SKM-1 treated with dmso at 0.1 percent for 144 hours (cell line): ENCODE results near the gene PHACTR3.

ENCODE experiments used
- DNase-seq: peaks from one replicate; lab custom pipeline; 2025; ENCODE audit not compliant: unreplicated experiment; lab: John Stamatoyannopoulos, UW

Gene PHACTR3

GRCh38 chr20:59668926-59669850 lies 64.8 kb downstream of the PHACTR3 start:
- no peak for DNase-seq

- DNase-seq = no peak
These were observed 66.6 kb downstream of the PHACTR3 start for GRCh38 chr20:59670786-59671492.

DNA sequence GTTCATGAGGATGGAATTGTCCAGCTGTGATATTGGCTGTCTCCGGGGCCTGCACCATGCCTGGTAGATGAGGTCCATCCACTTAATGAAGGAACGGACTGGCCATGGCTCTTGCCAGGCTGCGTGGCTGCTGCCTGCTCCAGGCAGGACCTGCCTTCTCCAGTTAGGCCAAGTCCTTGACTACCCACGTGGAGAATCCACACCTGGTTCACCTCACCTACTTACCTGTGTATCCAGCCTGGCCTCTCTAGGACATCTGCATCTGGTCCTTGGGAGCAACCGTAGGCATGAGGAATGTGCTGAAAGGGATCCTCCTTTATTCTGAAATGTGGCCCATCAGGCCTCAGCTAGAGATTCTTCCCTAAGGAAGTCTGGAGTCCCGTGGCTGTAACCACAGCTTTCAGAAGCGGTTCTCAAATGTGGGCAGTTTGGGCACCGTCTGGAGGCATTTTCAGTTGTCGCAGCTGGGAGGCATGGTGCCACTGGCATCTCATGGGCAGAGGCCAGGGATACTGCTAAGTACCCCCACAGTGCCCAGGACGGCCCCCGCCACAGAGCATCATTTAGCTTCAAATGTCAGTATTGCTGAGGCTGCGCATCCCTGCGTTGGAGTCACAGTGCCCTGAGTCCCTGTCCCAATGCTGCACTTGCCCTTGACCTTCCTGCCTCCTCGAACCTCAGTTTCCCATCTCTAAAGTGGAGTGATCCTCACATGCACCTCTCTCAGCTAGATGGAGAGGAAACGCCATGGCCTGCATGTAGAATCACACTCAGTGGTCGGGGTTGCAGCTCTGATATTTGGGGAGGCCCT lies 67.5 kb downstream of the PHACTR3 start:
- DNase-seq = no peak

GRCh38 chr20:59672576-59672975 lies 68.2 kb downstream of the PHACTR3 start:
- no peak for DNase-seq

GRCh38 chr20:59673288-59673997 lies 69.1 kb downstream of the PHACTR3 start:
- DNase-seq = no peak

- no peak for DNase-seq
These were observed 69.7 kb downstream of the PHACTR3 start for GRCh38 chr20:59673998-59674445.

- DNase-seq = no peak
These were observed 71.9 kb downstream of the PHACTR3 start for GRCh38 chr20:59676126-59676850.

GRCh38 chr20:59676851-59677182 lies 72.5 kb downstream of the PHACTR3 start:
- no peak for DNase-seq

DNA sequence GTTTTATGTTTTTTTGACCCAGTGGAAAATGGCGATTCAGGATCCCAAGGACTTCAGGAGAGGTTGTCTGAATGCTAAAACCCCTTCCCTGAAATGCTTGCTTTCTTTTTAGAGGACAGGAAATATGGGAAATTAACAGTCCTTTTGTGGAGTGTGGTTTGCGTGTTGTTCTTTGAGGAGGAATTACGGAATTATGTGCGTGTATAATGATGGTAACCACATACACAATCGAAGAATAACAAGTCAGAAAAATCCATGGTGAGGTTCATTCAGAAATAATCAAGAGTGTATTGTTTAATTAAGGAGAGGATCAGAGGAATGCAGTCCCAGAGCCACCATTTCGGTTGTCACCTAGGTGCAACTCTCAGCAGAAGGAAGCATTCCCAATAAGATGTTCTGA lies 73.2 kb downstream of the PHACTR3 start:
- no peak for DNase-seq

GRCh38 chr20:59678288-59678687 lies 73.9 kb downstream of the PHACTR3 start:
- DNase-seq = no peak

DNA sequence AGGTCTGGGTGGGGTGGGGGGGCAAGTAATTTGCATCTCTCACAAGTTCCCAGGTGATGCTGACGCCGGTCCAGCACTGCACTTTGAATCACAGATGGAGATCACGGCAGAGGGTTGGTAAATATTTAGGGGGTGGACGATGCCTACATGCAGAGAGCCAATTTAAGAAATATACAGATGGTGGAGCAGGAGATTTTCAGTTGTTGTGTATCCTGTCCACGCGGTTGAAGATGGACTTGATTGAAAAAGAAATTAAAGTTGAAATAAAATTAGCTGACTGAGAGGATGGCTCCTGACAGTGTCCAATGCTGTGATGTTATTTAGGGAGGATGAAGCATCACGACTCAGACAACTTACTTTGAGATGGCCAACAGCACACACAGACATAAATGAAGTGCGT lies 74.6 kb downstream of the PHACTR3 start:
- DNase-seq = no peak

DNA sequence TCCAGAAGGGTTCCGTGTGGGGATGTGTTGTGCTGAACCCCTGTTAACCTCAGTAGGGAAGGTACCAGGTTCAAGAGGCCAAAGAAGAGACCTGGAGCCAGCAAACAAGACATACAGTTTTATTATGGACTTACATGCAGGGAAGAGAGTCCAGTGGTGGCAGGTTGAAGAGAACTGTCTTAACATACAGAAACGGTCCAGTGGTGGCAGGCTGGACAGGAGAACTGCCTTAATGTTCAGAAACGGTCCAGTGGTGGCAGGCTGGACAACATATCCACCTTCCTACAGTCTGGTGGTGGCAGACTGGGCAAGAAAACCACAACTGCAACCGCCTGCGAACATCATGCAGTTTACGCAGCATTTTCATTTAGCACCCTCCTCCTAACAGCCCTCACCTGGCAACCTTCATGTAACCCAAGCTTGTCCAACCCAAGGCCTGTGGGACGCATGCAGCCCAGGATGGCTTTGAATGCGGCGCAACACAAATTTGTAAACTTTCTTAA lies 75.9 kb downstream of the PHACTR3 start:
- DNase-seq = no peak

GRCh38 chr20:59680852-59681251 lies 76.5 kb downstream of the PHACTR3 start:
- DNase-seq = no peak

- DNase-seq = no peak
These were observed 78.3 kb downstream of the PHACTR3 start for GRCh38 chr20:59682603-59683002.

DNA sequence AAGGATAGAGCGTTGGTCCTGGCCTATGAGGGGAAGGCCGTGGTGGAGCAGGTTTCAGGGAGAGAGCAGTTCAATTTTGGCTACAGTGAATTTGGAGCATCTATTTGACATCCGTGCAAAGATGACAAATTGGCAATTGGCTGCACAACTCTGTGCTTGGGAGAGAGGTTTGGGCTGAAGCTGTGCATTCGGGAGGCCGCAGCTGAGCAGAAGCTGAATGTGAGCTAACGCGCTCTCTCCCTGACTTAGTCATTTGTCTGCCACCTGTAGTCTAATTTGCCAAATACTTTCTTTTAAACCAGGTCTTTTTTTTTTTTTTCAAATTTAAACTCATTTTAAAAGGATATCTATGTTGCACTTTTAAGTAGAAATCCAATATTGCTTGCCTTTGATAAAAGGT lies 78.8 kb downstream of the PHACTR3 start:
- no peak for DNase-seq

GRCh38 chr20:59684685-59685242 lies 80.4 kb downstream of the PHACTR3 start:
- DNase-seq = no peak

- no peak for DNase-seq
These were observed 82.3 kb downstream of the PHACTR3 start for GRCh38 chr20:59686404-59687346.

DNA sequence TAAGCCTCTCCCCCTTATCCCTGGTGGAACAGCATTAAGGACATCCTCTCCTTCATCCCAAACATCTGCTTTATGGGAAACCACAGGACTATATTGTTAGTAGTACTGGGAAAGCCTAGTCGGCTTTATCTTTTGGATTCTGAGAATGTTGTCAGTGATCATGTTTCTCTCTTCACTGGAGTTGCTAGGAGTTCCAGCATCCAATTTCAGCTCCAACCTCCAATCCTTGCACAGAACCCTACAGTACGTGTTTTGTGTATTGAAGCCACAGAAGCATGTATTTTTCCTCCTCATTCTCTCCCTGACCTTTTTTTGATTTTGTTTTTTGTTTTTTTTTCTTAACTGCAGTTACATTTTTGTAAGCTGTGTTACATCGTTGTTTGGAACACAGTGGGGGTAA lies 84.0 kb downstream of the PHACTR3 start:
- DNase-seq = no peak

DNA sequence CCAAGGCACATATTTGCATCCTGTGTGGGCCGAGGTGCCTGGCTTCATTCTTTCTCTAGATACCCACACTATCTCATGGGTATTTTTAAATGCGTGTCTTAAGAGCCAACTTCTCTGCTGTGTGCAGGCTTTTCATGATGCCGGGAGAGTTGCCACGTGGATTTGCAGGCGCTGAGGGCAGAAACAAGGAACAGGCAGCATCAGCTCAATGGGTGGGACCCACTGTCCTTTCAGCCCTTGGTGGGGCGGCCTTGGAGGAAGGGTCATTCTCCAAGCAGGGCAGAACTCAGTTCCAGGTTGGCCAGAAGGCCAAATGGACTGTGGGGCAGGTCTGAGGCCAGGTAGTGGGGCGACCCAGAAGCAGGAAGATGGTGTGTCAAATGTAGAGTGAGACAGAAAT lies 84.7 kb downstream of the PHACTR3 start:
- DNase-seq = no peak
